Measurements from ENCODE around the gene PRKCI.
"Not testable (repeated sequence)": the region's sequence is repeated elsewhere in the genome, so short reads cannot be mapped to it uniquely, and the experiment has no call there.

PRKCI gene

GRCh38 chr3:170225166-170225565 is 2.9 kb downstream of the PRKCI start:
- DNase-seq: no peak

DNA sequence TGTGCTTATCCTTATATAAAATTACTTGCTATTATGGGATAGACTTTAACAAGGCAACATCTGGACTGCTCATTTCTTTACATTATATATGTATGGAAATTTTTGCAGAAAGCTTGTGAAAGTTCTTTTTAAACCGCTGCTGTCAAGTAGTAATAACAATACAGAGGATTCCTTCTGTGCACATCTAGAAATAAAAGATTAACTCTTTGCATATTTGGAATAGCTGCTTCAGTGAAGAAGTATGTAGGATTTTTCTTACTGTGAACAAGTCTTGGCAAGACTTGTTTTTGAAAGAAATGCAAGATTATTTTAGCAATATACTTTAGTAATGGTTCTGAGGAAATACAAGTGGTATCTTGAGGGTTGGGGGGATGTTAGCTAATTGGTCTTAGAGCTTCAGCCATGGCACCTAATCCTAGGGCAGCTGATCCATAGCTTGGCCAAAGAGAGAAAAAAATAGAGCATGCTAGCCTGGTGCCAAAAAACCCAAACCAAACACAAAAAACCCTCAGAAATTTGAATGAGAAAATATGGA is 4.3 kb downstream of the PRKCI start:
- DNase-seq: no peak

GRCh38 chr3:170228093-170228766 is 6.0 kb downstream of the PRKCI start:
- no peak for DNase-seq

- no peak for DNase-seq
Observed at GRCh38 chr3:170232266-170232665, 10.0 kb downstream of the PRKCI start.

- DNase-seq: no peak
Observed at GRCh38 chr3:170233530-170233929, 11.3 kb downstream of the PRKCI start.

DNA sequence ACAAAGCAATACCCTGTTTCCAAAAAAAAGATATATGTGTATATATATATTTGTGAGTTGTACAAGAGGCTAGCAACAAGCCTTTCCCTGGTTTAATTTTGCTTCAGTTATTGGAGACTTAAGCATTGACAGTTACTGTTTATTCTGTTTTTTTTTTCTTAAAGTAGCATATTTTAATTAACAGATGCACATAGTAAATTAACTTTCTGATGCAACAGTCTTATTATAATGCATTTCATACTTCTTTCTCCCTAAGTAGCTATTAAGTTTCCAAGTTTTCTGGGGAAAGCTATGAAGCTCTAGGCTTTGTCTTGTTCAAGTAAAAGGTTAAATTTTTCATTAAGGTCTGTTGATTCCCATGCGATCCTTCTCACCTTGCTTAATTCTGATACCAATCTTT is 17.9 kb downstream of the PRKCI start:
- DNase-seq: no peak

GRCh38 chr3:170240671-170241070 is 18.4 kb downstream of the PRKCI start:
- DNase-seq: no peak

- no peak for DNase-seq
Observed at GRCh38 chr3:170244576-170244975, 22.4 kb downstream of the PRKCI start.

- no peak for DNase-seq
Observed at GRCh38 chr3:170247875-170248274, 25.7 kb downstream of the PRKCI start.

DNA sequence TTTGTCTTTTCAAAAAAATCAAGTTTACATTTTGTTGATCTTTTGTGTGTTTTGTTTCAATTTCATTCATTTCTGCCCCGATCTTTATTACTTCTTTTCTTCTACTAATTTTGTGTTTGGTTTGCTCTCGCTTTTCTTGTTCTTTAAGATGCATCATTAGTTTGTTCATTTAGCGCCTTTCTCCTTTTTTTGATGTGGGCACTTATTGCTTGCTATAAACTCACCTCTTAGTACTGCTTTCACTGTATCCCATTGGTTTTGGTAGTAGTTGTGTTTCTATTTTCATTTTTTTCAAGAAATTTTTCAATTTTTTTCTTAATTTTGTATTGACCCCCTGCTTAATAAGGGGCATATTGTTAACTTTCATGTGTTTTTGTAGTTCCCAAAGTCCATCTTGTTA is 34.4 kb downstream of the PRKCI start:
- no peak for DNase-seq

GRCh38 chr3:170257145-170257544 is 34.9 kb downstream of the PRKCI start:
- DNase-seq: no peak

- no peak for DNase-seq
Observed at GRCh38 chr3:170258105-170258487, 35.9 kb downstream of the PRKCI start.

- no peak for DNase-seq
Observed at GRCh38 chr3:170259907-170260306, 37.7 kb downstream of the PRKCI start.

GRCh38 chr3:170267793-170268192 is 45.6 kb downstream of the PRKCI start:
- DNase-seq: no peak

GRCh38 chr3:170269673-170270254 is 47.5 kb downstream of the PRKCI start:
- not testable (repeated sequence) for DNase-seq

DNA sequence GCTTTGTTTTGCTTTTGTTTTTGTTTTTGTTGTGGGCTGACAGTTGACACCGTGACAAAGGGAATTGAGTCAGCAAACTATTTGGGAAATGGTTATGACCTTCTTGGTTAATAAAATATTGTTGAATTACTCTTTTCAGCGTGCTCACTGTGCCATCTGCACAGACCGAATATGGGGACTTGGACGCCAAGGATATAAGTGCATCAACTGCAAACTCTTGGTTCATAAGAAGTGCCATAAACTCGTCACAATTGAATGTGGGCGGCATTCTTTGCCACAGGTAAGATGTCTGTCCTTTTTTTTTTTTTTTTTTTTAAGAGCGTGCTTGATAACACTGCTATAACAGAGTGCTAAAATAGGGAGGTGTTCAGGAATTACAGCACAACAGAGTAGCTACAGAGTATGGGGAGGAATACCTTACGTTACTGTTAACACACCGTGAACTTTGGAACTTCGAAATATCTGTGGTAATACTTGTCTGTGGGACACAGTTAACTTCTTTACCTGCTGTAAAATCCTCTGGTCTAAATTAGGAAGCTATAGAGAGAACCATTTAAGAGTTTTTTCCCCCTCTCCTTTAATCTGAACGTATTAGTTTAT is 48.2 kb downstream of the PRKCI start:
- no peak for DNase-seq

- no peak for DNase-seq
Observed at GRCh38 chr3:170274641-170275040, 52.4 kb downstream of the PRKCI start.

DNA sequence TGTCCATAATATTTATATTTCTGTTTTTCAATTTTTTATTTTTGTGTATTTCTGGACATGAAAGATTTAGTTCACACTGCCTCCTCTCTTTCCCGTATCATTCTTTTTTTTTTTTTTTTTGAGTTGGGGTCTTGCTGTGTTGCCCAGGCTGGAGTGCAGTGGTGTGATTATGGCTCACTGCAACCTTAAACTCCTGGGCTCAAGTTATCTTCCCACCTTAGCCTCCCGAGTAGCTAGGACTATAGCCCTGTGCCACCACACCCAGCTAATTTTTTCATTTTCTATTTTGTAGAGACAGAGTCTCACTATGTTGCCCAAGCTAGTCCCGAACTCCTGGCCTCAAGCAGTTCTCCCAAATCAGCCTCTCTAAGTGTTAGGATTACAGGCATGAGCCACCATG is 53.6 kb downstream of the PRKCI start:
- no peak for DNase-seq

GRCh38 chr3:170277311-170277710 is 55.1 kb downstream of the PRKCI start:
- not testable (repeated sequence) for DNase-seq

DNA sequence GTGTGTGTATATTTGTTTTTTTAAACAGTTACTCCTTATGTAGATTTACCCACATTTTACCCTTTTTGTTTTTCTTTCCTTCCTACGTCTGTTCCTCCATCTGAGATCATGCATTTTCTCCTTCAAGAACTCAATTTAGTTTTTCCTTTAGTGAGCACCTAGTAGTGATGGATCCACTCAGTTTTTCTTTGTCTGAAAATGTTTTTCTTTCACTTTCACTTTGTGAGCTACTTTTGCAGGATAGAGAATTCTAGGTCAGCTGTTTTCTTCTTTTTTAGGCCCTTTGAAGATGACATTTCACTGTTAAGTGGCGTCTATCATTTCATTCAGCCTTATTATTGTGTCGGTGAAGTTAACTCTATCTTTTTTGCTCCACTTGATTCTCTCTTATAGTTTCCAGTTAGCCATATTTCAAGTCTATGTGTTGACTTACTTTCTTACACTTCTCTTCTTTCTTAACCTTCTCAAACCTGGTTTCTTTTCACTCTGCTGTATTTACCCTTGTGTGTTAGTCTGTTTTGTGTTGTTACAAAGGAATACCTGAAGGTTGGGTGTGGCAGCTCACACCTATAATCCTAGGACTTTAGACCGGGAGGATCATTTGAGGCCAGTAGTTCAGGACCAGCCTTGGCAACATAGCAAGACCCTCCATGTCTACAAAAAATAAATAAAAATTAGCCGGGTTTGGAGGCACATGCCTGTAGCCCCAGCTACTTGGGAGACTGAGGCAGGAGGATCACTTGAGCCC is 55.8 kb downstream of the PRKCI start:
- no peak for DNase-seq

DNA sequence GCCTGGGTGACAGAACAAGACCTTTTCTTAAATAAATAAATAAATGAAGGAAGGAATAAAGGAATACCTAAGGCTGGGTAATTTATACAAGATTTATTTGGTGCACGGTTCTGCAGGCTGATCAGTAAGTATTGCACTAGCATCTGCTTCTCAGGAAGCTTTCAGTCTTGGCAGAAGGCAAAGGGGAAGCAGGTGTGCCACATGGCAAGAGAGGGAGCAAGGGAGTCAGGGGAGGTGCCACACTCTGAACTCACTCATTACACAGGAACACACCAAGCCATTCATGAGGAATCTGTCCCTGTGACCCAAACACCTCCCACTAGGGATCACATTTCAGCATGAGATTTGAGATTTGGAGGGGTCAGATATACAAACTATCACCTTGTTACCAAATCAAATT is 56.4 kb downstream of the PRKCI start:
- no peak for DNase-seq

DNA sequence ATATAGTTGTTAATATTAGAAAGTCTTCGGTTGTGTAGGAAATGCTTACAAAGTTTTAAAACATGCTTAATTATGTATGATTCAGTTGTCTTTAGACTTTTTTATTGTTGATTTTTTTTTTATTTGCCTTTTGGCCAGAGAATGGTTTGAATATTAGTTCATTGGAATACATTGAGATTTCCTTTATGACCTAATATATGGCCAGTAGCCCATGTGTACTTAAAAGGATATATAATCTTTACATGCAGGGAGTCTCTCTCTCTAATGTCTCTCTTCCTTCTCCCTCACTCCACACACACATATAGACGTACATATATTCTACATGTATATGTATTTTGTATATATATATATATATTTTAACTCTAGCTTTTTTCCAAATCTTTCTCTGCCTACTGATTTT is 68.0 kb downstream of the PRKCI start:
- DNase-seq: no peak

DNA sequence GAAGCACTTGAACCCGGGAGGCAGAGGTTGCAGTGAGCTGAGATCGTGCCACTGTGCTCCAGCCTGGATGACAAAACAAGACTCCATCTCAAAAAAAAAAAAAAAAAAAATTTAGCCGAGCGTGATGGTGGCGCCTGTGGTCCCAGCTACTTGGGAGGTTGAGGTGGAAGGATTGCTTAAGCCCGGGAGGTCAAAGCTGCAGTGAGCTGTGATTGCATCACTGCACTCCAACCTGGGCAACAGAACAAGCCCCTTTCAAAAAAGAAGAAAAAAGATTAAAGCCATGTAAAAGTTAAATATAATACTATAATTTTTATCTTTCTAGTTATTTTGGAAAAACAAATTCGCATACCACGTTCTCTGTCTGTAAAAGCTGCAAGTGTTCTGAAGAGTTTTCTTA is 73.4 kb downstream of the PRKCI start:
- no peak for DNase-seq

DNA sequence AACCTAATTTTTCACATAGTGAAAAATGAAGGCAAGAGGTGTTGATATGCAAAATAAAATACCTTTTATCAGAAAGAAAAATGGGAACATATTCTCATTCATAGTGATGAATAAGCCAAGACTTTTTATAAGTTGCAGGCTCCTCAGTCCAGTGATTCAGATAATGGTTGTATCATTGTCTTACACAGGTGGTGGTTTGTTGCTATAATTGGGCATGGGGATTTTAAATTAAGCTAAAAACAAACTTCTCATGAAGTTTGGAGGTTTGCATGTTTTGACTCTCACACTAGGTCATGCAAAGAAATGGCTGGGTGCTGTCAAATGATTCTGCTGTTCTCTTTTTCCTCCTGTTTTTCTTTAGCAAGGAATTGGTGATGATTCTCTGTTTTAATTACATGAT is 74.5 kb downstream of the PRKCI start:
- DNase-seq: no peak

Data from stimulated activated CD4-positive, alpha-beta T cell treated with anti-CD3 and anti-CD28 coated beads, Interleukin-4, amount 100 ng/mL, for 1 hour (primary cell).